ENCODE results near the gene UMPS.
A peak's percentile ranks its signal among the peaks of the same experiment; 100 is the strongest.

The UMPS gene

GRCh38 chr3:124765197-124765840 is 35.1 kb downstream of the UMPS start:
- ChIA-PET CTCF (interaction anchor here (1.4 to 8.1 kb wide), 3 partner anchors 136 to 822 kb away, joined by 3 to 56 read pairs (median 4); no protein-coding TSS in a partner anchor), POLR2A (no interaction called here)
- no peak for TF ChIP-seq CTCF (IDR thresholded peaks at IDR 0.05; ENCODE audit: control extremely low read depth, extremely low read depth, low read depth, missing control alignments)
- DNase-seq (ENCODE audit: extremely low spot score): no peak

GRCh38 chr3:124766113-124767095 is 36.2 kb downstream of the UMPS start:
- CTCF ChIA-PET: interaction anchor here (1.4 to 8.1 kb wide), 4 partner anchors 6 to 821 kb away, joined by 3 to 56 read pairs (median 20); no protein-coding TSS in a partner anchor
- no peak for TF ChIP-seq CTCF (IDR thresholded peaks at IDR 0.05; ENCODE audit: control extremely low read depth, extremely low read depth, low read depth, missing control alignments)
- DNase-seq (ENCODE audit: extremely low spot score): no peak
- POLR2A ChIA-PET: no interaction called here

GRCh38 chr3:124767264-124767663 is 37.0 kb downstream of the UMPS start:
- TF ChIP-seq CTCF (IDR thresholded peaks at IDR 0.05; ENCODE audit: control extremely low read depth, extremely low read depth, low read depth, missing control alignments): no peak
- CTCF ChIA-PET: interaction anchor here (0.8 to 8.1 kb wide), 5 partner anchors 7 to 208 kb away, joined by 3 to 56 read pairs (median 5); no protein-coding TSS in a partner anchor

DNA sequence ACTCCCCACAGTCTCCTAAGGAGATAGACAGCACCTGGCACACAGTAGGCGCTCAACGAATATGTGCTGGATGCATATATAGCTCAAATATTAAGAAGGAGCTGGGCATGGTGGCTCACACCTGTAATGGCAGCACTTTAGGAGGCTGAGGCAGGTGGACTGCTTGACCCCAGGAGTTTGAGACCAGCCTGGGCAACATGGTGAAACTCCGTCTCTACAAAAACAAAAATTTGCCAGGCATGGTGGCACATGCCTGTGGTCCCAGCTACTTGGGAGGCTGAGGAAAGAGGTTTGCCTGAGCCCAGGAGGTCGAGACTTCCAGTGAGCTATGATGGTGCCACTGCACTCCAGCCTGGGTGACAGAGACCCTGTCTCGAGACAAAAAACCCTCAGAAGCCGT is 37.4 kb downstream of the UMPS start:
- TF ChIP-seq CTCF (IDR thresholded peaks at IDR 0.05; ENCODE audit: control extremely low read depth, extremely low read depth, low read depth, missing control alignments): no peak
- ChIA-PET CTCF (interaction anchor here (0.8 to 8.1 kb wide), 4 partner anchors 7 to 209 kb away, joined by 3 to 56 read pairs (median 20); no protein-coding TSS in a partner anchor), POLR2A (interaction anchor here (0.7 kb wide), 1 partner anchor 1557 kb away, joined by 3 read pairs; no protein-coding TSS in a partner anchor)
- no peak for DNase-seq (ENCODE audit: extremely low spot score)

More at GRCh38 chr3:124767264-124767663, 37.0 kb downstream of the UMPS start:
- POLR2A ChIA-PET: no interaction called here
- no peak for DNase-seq (ENCODE audit: extremely low spot score)

- DNase-seq (ENCODE audit: extremely low spot score): peak; percentile 74
- CTCF ChIA-PET: interaction anchor here (0.6 to 8.1 kb wide), 9 partner anchors 9 to 133 kb away, joined by 3 to 56 read pairs (median 3); no protein-coding TSS in a partner anchor
- POLR2A ChIA-PET: no interaction called here
- peak; percentile 64 for TF ChIP-seq CTCF (IDR thresholded peaks at IDR 0.05; ENCODE audit: control extremely low read depth, extremely low read depth, low read depth, missing control alignments)
These were observed 38.6 kb downstream of the UMPS start for GRCh38 chr3:124768812-124769211.

GRCh38 chr3:124769462-124769861 is 39.2 kb downstream of the UMPS start:
- CTCF ChIA-PET: interaction anchor here (0.6 to 8.1 kb wide), 9 partner anchors 9 to 132 kb away, joined by 3 to 56 read pairs (median 3); no protein-coding TSS in a partner anchor
- TF ChIP-seq CTCF (IDR thresholded peaks at IDR 0.05; ENCODE audit: control extremely low read depth, extremely low read depth, low read depth, missing control alignments): no peak
- POLR2A ChIA-PET: no interaction called here

More at GRCh38 chr3:124769462-124769861, 39.2 kb downstream of the UMPS start:
- DNase-seq (ENCODE audit: extremely low spot score): no peak
